GM21717 (cell line): ENCODE measurements around the gene BICC1.

Source experiments
- ATAC-seq: cut with Tn5 transposase; IDR thresholded peaks from one replicate; pipeline ENCODE4 v1.9.1; 2021; ENCODE audit warnings: mild to moderate bottlenecking, moderate library complexity; ENCODE audit not compliant: unreplicated experiment

The BICC1 gene

DNA sequence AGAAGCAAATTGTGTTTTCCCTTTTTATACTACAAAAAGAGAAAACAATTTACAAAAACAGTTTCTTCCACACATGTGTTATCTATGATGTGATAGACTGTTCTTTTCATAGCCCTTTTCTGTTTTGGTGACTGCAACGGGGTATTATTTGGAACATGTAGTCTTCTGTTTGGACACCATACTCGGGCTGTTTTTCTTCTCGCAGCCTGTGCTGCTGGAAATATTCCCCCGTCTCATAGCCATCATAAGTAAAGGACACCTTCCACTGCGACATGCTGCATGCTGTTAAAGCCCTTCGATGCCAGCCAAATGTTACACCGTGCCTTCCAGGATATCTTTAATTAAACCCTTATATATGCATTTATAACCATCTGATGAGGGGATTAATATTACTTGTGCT, 222.4 kb downstream of the BICC1 start:
- ATAC-seq, result no peak

DNA sequence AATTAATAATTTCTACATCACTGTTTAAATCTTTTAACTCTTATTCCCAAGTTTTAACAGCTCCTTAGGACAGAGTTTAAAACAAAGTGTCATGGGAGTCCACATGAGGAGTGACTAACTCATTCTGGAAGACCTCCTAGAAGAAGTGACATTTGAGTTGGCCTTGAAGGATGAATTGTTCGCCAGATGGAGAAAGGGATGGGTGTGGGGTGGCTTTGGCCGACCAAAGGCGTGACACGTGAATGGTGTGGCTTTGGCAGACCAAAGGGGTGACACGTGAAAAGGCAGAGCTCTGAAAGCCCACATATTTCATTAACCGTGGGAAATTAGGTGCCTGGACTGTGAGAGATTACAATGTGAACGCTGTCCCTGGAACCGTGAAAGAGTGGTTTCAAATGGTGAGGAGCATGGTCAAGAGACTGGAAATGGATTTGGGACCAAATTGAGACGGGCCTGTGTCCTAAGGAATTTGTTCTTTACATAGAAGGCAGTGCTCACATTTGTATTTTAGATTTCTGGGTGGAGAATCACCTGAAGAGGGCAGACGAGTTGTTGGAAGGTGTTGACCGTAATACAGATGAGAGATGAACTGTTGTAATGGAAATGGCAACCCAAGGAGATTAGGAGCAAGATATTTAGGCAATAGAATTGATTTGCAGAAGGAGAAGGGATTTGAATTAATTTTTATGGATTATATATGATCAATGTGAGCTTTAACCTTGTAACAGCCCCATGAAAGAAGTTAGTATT, 228.1 kb downstream of the BICC1 start:
- ATAC-seq, result no peak

DNA sequence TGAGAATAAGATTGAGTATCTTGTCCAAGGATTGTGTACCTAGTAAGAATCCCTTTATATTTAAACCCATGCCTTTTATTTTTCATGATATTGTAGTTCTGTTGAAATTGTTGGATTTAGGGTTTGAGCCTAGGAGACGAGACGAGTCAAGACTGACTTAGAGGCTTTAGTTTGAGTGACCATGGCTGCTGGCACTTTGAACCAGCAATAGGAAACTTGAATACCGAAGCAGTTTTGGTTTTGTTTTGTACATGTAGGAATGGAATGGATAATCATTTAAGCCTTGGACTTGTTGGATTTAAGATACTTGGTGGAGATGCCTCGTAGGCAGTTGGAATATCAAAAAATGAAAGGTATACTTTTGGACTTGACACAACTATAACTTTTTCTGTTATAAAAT, 229.0 kb downstream of the BICC1 start:
- no peak for ATAC-seq

DNA sequence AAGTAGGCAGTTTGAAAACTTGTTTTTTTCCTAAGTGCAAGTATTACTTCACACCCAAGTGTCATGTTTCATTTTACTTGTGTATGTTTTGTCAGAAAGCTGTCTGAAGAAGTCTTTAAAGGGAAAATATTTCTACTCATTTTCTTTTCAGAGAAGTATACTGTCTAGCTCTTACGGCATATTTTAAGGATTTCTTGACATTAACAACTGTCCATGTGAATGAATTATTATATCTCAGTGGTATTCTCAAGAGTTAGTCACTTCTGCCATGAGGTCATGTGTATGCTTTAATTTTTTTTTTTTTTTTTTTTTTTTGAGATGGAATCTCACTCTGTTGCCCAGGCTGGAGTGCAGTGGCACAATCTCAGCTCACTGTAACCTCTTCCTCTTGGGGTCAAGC, 229.5 kb downstream of the BICC1 start:
- no peak for ATAC-seq

DNA sequence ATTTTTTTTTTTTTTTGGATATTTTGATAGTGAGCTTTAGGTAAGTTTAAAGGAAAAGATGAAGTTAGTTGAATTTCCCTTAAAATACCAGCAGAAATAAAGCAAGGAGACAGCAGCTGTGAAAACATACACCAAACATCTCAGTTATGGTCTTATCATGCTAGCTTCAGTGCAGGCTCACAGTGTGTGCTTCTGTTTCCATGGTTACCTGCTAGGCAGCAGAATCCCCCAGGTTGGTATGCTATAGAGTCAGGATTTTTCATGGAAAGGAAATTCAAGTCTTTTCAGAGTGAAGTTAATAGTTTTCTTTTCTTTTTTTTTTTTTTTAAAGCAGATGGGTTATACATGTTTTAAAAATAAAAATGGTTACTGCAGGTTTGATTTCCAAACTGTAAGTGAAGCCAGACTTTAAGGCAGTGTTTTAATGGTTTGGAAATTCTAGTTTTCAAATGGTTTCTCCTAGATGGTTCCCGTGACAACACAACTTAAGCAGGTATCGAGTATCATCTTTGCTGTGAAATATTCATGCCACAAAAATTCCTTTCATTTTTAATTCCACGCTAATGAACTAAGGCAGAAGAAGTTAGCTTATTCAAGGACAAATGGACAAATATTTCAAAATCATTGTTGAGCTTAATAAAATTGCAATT, 230.9 kb downstream of the BICC1 start:
- no peak for ATAC-seq

DNA sequence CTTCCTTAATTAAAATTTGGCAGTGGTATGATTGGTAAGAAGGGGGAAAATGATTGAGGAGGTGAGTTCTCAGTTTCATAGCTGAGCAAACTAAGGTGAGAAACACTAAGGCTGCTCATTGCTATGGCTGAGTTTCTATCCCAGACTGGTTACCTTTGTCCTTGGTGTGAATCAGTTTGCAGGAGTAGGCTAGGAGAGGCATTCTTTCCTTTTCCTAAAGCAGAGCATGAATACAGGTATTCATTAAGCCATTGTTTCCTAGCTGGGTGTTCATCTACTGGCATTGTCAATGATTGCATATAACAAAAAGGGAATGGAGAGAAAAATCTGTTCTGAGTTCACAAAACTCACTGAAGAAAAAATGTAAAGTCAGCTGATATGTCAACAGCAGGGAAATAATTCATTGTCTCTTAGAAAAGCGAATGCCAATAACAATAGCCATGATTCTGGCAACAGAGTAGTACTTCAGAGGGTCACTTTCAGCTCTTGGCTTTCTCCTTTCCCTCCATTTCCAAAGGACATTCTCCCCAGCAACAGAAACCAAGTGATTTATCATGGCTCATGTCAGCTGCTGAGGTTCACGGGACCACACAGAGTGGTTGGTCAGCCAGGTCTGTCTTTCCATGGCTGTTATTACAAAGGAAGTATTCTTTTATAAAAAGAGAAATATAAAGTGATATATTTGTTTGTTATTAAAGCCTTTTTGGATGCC, 234.0 kb downstream of the BICC1 start:
- ATAC-seq, result no peak

DNA sequence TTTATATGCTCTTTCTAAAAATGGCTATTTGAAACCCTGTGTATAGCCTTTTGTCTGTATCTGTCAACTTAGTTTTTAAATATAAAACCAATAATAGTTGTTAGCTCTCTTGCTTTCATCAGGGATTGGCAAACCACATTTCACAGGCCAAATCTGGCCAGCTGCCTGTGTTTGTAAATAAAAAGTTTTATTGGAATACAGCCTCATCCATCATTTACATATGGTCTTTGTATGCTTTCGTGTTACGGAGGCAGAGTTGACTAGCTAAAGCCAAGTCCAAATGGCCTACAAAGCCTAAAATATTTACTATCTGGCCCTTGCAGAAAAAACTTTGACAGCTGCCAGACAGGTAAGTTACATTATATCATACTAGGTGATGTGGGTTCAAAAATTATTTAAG, 235.0 kb downstream of the BICC1 start:
- no peak for ATAC-seq

DNA sequence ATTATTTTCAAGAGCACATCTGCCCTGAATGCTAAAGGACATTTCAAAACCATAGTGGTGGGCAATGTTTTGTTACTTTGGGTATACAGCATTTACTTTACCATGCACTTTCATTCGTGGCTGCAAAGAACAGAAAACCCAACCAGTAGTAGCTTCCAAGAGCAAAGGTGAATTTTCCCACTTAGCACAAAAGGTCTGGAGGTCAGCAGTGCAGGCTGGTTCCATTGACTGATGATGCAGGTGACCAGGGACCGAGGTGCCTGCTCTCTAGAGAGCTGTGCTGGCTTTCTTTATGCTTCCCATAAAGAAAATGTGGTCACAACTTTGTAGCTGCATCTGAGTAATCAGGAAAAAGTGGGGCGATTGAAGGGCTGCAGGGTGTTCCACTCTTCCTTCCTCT, 240.0 kb downstream of the BICC1 start:
- no peak for ATAC-seq

DNA sequence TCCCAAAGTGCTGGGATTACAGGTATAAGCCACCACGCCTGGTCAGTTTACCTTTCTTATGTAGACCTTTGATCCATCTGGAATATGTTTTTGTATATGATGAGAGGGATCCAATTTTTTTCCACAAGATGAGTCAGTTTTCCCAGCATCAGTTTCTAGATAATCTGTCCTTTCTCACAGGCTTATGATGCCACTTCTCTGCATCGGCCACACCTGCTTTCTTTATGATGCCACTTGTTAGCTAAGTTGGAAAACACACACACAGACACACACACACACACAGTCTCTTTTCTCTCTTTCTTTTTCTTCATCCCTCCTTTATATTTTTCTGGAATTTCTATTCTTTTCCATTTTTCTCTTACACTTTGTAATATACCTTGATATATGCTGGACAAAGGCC, 240.8 kb downstream of the BICC1 start:
- ATAC-seq, result no peak

DNA sequence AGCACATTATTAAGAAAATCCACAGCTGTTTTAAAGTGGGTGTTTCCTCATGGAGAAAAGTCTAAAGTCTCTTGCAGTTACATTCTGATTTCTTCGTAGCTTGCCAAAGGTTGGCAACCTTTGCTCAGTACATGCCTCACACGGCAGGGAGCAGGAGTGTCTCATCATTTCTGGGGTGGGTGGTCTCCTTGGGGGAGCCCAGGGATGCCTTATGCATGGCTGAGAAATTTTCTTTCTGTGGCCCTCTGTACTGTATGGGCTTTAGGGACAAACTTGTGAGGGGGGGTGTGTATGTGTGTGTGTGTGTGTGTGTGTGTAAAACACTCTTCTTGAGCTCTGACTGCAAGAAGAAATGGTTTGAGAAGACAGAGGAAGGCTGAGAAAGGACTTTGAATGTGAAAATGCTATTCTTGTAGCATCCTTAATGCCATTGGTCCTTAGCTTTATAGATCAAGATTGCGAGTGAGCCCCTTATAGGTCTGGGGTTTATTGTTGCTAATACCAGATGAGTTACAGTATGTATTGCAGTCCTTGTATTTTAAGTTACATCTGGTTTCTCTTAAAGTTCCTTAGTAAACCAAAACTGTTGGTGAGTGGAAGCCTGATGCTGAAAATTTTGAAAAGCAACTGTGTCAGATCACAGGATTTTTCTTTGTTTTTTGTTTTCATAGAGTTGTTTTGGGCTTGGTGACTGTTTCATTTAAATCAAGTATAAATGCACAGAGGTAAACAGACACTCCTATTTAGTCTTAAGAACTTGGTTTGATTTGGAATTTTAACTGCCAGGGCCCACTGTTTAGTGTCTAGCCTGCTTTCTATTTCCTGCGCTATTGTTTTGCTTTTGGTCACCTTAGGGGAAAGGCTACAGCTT, 242.0 kb downstream of the BICC1 start:
- no peak for ATAC-seq

DNA sequence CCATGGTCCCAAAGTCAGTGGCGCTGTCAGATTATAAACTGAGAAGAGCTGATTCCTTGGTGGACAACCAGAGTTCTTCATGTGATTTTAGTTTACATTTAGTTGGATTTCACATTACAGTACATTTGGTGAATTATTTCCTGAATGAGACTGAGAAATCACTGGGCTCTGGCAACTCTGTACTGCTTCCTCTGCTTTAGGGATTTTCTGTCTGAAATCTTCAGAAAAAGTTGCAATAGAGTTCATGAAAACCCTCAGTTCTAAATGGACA, 242.6 kb downstream of the BICC1 start:
- ATAC-seq, result no peak

DNA sequence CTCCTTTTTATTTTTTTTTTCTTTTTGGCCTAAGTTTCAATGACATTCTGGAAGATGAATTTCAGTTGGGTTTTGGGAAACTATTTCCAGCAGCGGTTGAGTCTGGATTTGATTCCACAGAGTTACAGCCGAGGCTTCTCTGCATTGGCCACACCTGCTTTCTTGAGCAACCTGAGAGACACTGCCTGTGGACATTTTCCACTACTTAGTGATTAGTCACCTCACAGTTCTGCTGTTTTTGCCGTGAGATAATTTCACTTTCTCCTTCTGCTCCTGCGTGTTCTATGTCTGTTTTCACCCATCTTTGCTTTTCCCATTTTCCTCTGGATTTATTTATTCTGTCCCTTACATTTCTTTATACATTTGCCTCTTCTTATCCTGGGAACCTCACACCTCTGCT, 243.0 kb downstream of the BICC1 start:
- ATAC-seq, result no peak

DNA sequence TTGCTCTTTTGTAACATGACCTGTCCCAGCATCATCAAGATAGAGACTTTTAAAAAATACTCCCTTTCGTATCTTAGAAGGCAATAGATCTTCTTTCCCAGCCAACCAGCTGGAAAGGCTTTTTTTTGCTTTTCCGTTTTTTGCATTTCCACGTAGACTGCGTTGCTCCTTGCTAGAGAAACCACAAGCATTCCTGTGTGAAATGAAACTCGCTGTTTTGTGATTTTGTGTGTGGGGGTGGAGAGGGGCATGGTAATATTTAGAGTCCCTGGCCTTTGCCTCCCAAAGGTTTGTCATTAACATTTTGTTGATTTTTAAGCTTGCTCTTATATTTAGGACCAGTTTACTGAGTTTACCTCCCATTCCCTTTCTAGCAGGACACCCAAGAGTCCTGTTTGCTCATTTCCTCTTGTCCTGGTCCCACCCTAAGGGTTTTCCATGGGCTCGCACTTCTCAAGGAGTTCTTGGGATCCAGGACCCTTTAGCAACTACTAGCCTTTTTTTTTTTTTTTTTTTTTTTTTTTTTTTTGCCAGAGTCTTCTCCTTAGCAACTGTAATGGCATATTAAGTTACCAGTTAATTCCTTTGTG, 243.6 kb downstream of the BICC1 start:
- ATAC-seq, result no peak

DNA sequence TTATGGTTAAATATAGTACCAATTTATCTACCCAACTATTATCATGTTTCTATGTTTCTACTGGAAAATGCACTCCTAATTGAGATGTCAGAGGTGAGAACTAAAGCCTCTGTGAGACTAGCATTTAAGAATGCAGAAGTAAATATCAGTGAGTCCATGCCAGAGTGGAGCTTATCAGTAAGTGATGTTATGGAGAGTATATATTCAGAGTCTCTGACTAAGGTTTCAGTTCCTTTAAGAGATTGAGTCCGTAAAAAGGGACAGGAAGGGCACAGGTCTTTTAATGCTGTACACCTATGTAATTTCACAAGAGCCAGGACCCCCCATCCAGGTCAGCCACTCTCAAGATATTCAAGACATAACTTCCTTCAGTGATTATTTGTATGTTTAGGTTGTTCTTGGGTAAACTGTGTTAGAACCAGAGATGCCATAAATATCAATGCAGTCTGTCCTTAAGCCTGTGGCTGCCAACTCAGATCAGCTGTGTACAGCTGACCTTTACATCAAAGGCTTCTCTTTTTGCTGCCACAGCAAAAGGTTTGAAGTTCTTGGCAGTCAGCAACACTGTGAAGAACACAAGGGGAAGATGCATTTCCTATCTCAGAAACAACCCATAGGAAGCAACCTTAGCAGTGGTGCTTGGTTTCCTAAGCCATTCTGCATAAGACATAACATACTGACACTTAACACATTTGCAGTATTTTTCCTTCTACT, 244.8 kb downstream of the BICC1 start:
- no peak for ATAC-seq

DNA sequence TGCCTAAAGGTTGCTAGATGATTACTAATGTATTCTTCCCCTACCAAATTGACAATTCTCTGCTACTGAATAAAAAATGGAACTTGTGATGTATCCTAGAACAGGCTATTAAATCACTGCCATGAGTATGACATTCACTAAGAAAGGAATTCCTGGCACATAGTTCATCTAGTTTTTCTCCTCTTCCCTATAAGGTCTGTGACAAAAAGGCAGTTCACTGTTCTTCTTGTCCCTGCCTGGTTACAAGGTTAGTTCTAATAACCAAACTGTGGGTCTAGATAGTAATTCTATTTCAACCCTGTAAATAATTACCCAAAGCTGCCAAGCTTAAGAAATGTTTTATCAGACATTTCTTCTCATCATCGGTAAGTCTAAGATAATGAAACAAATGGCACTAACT, 245.6 kb downstream of the BICC1 start:
- no peak for ATAC-seq

DNA sequence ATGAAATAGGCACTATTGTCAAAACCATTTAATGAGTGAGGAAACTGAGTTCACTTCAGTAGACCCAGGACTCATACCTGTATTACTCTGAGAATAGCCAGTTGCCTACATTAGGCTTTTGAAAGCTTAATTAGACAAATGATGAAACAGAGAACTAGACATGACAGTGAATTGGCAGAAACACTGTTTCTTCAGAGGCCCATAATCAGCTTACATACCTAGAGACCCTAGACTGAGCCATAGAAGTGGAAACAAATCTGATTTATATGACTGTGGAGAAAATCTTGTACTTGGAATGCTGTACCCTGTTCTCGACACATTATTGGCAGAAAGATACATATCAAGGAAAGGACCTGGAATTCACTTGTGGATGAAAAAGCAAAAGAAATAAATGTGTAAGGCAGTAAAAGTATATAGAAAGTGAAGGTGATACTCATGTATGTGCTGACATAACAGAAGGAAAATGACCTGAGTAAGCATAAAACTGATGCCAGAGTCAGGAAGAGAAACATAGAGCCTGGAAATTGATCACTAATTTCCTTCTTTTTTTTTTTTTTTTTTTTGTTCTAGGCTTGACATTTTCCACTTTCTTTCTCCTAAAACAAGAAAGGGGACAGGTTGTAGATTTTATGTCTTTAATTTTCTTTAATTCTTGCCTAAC, 251.5 kb downstream of the BICC1 start:
- ATAC-seq, result no peak

DNA sequence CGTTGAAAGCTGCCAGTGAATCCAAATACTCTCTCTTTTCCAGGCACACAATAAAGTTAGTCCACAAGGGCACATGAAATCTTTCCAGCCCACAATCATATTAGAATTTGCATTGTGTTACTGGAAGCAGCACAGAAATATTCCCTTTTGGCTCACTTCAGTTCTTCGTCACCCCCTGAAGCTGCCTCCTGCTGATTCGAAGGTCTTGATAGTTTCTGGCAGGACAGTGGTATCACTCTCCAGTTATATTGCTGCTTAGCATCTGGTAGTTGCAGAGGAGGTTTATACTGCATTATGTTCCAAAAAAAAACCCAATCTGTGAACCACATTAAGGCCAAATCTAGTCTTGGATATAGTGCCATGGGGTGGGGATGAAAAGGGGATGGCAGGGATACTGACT, 253.2 kb downstream of the BICC1 start:
- ATAC-seq, result no peak

DNA sequence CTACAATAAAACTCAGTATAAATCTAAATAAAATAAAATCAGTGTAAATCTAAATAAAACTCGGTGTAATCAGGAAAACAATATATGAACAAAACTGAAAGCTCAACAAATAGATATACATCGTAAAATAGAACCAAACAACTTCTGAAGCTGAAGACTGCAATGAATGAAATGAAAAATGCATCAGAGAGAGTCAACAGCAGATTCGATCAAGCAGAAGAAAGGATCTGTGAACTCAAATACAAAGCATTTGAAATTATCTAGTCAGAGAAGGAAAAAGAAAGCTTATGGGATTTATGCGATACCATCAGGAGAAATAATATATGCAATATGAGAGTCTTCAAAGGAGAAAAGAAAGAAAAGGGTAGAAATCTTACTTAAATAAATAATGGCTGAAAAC, 255.0 kb downstream of the BICC1 start:
- ATAC-seq, result no peak

DNA sequence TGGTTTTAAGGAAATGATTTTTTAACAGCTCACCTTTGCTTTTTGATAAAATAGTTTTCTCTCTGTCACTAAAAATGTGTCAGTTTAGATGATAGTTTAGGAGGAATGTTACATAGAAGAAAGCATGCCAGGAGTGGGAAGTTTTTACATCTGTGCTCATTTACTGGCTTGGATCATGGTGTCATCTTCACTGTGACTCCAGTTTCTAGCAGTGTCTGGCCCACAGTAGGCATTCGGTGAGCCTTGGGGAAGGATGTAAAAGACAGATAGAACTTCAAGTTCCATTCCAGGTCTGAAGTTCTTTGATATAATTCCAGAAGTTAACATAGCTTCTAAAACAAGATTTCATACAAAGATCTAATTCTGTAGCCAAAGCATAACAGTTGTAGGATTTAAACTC, 259.2 kb downstream of the BICC1 start:
- ATAC-seq, result no peak

DNA sequence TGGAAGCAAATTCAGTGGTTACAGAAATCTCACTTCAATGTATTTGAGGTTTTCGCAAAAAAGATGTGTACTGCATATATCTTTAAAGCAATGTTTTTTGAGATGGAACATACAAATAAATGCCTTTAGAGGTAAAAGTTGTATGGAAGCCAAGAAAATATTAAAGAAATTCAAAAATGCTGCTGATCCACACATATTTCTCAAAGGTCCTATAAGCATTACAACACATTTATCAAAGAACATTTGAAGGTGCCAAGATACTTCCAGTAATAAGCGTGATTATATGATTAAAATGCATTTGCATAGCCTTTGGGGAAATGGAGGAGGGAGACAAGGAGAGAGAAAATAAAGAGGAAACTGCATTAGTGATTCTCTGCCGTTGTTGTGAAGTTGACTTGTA, 260.1 kb downstream of the BICC1 start:
- ATAC-seq, result no peak
